ENCODE results near the gene PTCH2. TPM values are rescaled to one million over a fixed set of nuclear protein-coding genes. Genes with fewer than 3 reads are reported as not detected.

PTCH2 gene
- total RNA-seq, 1 experiment from 2014 or later: 0.79 TPM

DNA sequence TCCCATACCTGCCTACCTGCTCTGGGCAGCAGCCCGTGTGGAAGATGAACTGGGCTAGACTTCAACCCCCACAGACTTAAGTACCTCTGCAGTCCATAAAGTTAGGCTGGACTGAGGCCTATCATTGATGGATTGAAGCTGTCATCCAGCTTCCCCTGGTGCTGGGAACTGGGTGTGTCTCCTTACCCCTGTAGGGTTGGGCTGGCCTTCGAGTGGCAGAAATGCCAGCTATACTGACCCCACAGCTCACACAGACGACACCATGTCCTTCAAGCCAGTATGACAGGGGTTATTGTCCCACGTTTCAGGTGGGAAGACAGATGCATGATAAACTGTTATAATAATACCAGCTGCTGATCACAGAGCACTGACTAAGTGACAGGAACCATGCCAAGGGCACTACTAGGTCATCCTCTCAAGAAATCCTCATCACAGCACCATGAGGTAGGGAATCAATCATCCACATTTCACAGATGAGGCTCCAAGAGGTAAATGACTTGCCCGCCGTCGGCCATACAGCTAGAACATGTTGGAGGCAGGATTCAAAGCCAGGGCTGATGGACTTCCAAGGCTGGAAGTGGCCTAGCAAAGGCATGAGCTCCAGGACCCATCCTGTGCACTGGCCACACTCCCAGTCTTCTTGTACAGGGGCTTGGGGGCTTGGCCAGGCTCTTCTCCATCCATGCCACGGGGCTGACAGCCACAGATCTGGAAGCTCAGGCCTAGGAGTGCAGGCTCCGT is 54.8 kb downstream of the PTCH2 start, which contains the start of gene BEST4:
BEST4 (minus strand) TSS at position 51 of the 741 bp plus-strand sequence. CDS start 465 bp downstream, outside the sequence.
- Histone ChIP-seq H2BK12ac (ENCODE audit: insufficient read length, low read depth, low read length) (no peak within 1 kb of the TSS), H4K20me1 (ENCODE audit: control insufficient read depth, insufficient read depth, insufficient read length) (no peaks in the 10 kb centered on the region), H3K23me2 (ENCODE audit: insufficient read length, low read depth, low read length, poor library complexity, severe bottlenecking) (peaks cover 9% of the 10 kb centered on the region), H4K91ac (ENCODE audit: insufficient read length, low read depth, low read length) (no peak within 1 kb of the TSS), H3K4me2 (ENCODE audit: insufficient read depth, insufficient read length, low read length) (no peak within 1 kb of the TSS), H4K8ac (replicated peaks; ENCODE audit: insufficient read length, low read depth, low read length) (no peak within 1 kb of the TSS), H3K79me1 (ENCODE audit: insufficient read depth, low read depth, low read length, poor library complexity, severe bottlenecking) (no peaks in the 10 kb centered on the region), H4K5ac (ENCODE audit: insufficient read length, low read depth, low read length) (no peak within 1 kb of the TSS), H2BK5ac (ENCODE audit: insufficient read length, low read length) (no peak within 1 kb of the TSS), H3K4ac (ENCODE audit: low read depth, low read length) (no peak within 1 kb of the TSS), H3K14ac (ENCODE audit: insufficient read depth, low read length) (no peak within 1 kb of the TSS), H3K18ac (ENCODE audit: insufficient read length, low read depth, low read length) (no peak within 1 kb of the TSS), H2BK120ac (ENCODE audit: low read depth, low read length, poor library complexity, severe bottlenecking) (no peak within 1 kb of the TSS), H3K23ac (ENCODE audit: insufficient read length, low read depth, low read length) (no peak within 1 kb of the TSS), H3T11ph (ENCODE audit: low read length) (no peak within 1 kb of the TSS), H3K9ac (ENCODE audit: extremely low read depth, insufficient read length, low read length) (no peak within 1 kb of the TSS), H3K79me2 (ENCODE audit: insufficient read depth, low read length) (no peaks in the 10 kb centered on the region), H3K56ac (ENCODE audit: insufficient read length, low read depth, low read length) (no peak within 1 kb of the TSS), H2AFZ (ENCODE audit: low read length) (no peak within 1 kb of the TSS), H2BK15ac (ENCODE audit: low read depth, low read length) (no peak within 1 kb of the TSS), H2BK20ac (ENCODE audit: low read depth, low read length, poor library complexity, severe bottlenecking) (no peak within 1 kb of the TSS), H3K9me3 (ENCODE audit: control insufficient read depth, low read depth, low read length) (no peaks in the 10 kb centered on the region), H2AK5ac (ENCODE audit: insufficient read length, low read length) (no peak within 1 kb of the TSS), H3K27ac (ENCODE audit: insufficient read length, low read depth, low read length) (no peak within 1 kb of the TSS), H3K27me3 (ENCODE audit: insufficient read depth, low read length) (no peaks in the 10 kb centered on the region), H3K4me1 (ENCODE audit: insufficient read depth, low read length) (no peaks in the 10 kb centered on the region)
- peaks cover 32 to 41% of the 10 kb centered on the region in 2 experiments for H3K4me1 Mint-ChIP-seq
- H3K27ac Mint-ChIP-seq: no peak within 1 kb of the TSS; a peak in 2 of 7 replicates
- peaks cover 12% of the 10 kb centered on the region for H3K27me3 Mint-ChIP-seq (ENCODE audit: low read depth)
- no peaks in the 10 kb centered on the region; a peak in 1 of 5 replicates for H3K9me3 Mint-ChIP-seq
- DNase-seq: no peak
- WGBS (ENCODE audit: extremely low coverage, insufficient read length, low lambda C conversion rate): no CpG with 5 or more reads among the region's 9 CpGs
- TF ChIP-seq, protein P1, sequence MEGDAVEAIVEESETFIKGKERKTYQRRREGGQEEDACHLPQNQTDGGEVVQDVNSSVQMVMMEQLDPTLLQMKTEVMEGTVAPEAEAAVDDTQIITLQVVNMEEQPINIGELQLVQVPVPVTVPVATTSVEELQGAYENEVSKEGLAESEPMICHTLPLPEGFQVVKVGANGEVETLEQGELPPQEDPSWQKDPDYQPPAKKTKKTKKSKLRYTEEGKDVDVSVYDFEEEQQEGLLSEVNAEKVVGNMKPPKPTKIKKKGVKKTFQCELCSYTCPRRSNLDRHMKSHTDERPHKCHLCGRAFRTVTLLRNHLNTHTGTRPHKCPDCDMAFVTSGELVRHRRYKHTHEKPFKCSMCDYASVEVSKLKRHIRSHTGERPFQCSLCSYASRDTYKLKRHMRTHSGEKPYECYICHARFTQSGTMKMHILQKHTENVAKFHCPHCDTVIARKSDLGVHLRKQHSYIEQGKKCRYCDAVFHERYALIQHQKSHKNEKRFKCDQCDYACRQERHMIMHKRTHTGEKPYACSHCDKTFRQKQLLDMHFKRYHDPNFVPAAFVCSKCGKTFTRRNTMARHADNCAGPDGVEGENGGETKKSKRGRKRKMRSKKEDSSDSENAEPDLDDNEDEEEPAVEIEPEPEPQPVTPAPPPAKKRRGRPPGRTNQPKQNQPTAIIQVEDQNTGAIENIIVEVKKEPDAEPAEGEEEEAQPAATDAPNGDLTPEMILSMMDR (conservative IDR thresholded peaks at IDR 0.05): no peak
- no peaks in the 10 kb centered on the region; a peak in 2 of 7 replicates for H3K36me3 Mint-ChIP-seq (ENCODE audit: insufficient read depth in 1 of 3, low read depth in 3 of 3)
- H3K4me3 Mint-ChIP-seq: no peak within 1 kb of the TSS
